Mesodermal cell (in vitro differentiated cells): Measurements from ENCODE around the gene GON4L.
"Not testable (repeated sequence)": the region's sequence is repeated elsewhere in the genome, so short reads cannot be mapped to it uniquely, and the experiment has no call there.

Source experiments
- H3K27ac ChIP-seq: 2 replicates; pipeline ENCODE4 v1.7.0; 2013; ENCODE audit warnings: mild to moderate bottlenecking, low read depth, low read length, moderate library complexity; ENCODE audit not compliant: severe bottlenecking
- H3K36me3 ChIP-seq: 2 replicates; pipeline ENCODE4 v1.7.1; 2013; ENCODE audit warnings: mild to moderate bottlenecking, low read length, moderate library complexity; ENCODE audit not compliant: control insufficient read depth, insufficient read depth
- H3K4me1 ChIP-seq: one replicate; pipeline ENCODE4 v1.7.1; 2013; ENCODE audit warnings: mild to moderate bottlenecking, low read length; ENCODE audit not compliant: insufficient read depth, control insufficient read depth, poor library complexity, severe bottlenecking
- H3K4me3 ChIP-seq: 2 replicates; pipeline ENCODE4 v1.7.0; 2013; ENCODE audit warnings: low read length, control low read depth, mild to moderate bottlenecking; ENCODE audit not compliant: insufficient read depth, poor library complexity, severe bottlenecking; ENCODE audit errors: extremely low read depth
- H3K9me3 ChIP-seq: 2 replicates; pipeline ENCODE4 v1.7.1; 2013; ENCODE audit warnings: mild to moderate bottlenecking, low read length, moderate library complexity; ENCODE audit not compliant: control insufficient read depth
- WGBS, 2 experiments: methylation state at CpG; one replicate each; pipeline ENCODE4 v1.1.5; 2013; ENCODE audit warnings: missing lambda C conversion rate in 2 of 2; ENCODE audit not compliant: insufficient coverage in 2 of 2; 5-methylcytosine and 5-hydroxymethylcytosine counted together

The GON4L gene

GRCh38 chr1:155773221-155773620 lies 83.8 kb downstream of the GON4L start:
- Histone ChIP-seq H3K4me3 (no peak overlapping the region), H3K27ac (no peak overlapping the region), H3K36me3 (peaks cover 85% of the 10 kb centered on the region), H3K9me3 (no peaks in the 10 kb centered on the region), H3K4me1 (no peaks in the 10 kb centered on the region)
- WGBS, 2 experiments = 100% methylated on average over 2 of the region's 2 CpGs

- H3K9me3 ChIP-seq = no peaks in the 10 kb centered on the region
- WGBS, 2 experiments = 100% methylated on average over 1 of the region's 5 CpGs
- peaks cover 87% of the 10 kb centered on the region for H3K36me3 ChIP-seq
- H3K4me3 ChIP-seq = no peak overlapping the region
- H3K4me1 ChIP-seq = no peaks in the 10 kb centered on the region
- H3K27ac ChIP-seq = no peak overlapping the region
These were observed 87.8 kb downstream of the GON4L start for GRCh38 chr1:155769257-155769656.

- not testable (repeated sequence) for H3K4me3 ChIP-seq, H3K4me1 ChIP-seq, H3K9me3 ChIP-seq, H3K27ac ChIP-seq
- 80 to 100% methylated on average over 1 of the region's 5 CpGs for WGBS, 2 experiments
- peaks cover 82% of the 10 kb centered on the region for H3K36me3 ChIP-seq
These were observed 89.5 kb downstream of the GON4L start for GRCh38 chr1:155767399-155767989.

GRCh38 chr1:155763989-155764388 lies 93.0 kb downstream of the GON4L start:
- peaks cover 81% of the 10 kb centered on the region for H3K36me3 ChIP-seq
- not testable (repeated sequence) for H3K9me3 ChIP-seq, H3K4me1 ChIP-seq, H3K4me3 ChIP-seq, H3K27ac ChIP-seq
- 100% methylated on average over 2 to 4 of the region's 7 CpGs for WGBS, 2 experiments

- H3K36me3 ChIP-seq = peaks cover 80% of the 10 kb centered on the region
- peak overlapping the region; percentile 54 for H3K27ac ChIP-seq
- not testable (repeated sequence) for H3K9me3 ChIP-seq, H3K4me3 ChIP-seq, H3K4me1 ChIP-seq
- WGBS, 2 experiments = 84 to 95% methylated on average over 4 to 5 of the region's 6 CpGs
These were observed 93.8 kb downstream of the GON4L start for GRCh38 chr1:155763090-155763815.

GRCh38 chr1:155761736-155762405 lies 95.1 kb downstream of the GON4L start:
- H3K36me3 ChIP-seq = peaks cover 74% of the 10 kb centered on the region
- no peak overlapping the region for H3K27ac ChIP-seq
- no peaks in the 10 kb centered on the region for H3K9me3 ChIP-seq
- no peaks in the 10 kb centered on the region for H3K4me1 ChIP-seq
- 95% methylated on average over 10 of the region's 11 CpGs for WGBS, 2 experiments
- no peak overlapping the region for H3K4me3 ChIP-seq

DNA sequence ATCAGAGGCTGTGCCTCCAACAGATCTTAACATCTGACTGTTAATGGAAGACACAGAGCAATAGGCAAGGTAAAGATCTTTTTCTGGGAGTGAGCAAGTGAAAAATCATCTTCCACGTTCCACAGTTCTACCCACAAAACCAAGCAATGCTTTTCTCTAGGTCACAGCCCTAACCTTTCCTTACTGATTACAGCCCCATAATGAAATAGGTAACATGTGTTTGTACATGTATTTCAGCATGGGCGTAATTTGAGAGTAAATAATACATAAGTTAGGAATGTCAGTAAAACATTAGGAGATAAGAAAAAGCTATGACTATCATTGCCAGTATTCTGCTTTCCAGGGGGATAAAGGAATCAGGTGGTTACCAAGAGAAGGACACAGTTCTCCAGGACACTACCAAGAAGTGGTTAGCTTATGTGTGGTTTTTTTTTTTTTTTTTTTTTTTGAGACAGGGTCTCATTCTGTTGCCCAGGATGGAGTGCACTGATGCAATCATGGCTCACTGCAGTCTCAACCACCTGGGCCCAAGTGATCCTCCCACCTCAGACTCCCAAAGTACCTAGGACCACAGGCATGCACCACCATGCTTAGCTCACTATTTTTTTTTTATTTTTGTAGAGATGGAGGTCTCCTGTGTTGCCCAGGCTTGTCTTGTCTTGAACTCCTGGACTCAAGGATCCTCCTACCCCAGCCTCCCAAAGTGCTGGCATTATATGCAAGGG lies 96.1 kb downstream of the GON4L start:
- Histone ChIP-seq H3K4me1 (no peaks in the 10 kb centered on the region), H3K4me3 (no peak overlapping the region), H3K27ac (no peak overlapping the region), H3K9me3 (no peaks in the 10 kb centered on the region), H3K36me3 (peaks cover 74% of the 10 kb centered on the region)
- 100% methylated on average over 1 of the region's 2 CpGs; no CpG with 5 or more reads in 1 of the 2 experiments for WGBS, 2 experiments

- Histone ChIP-seq H3K4me3 (no peak overlapping the region), H3K36me3 (peaks cover 75% of the 10 kb centered on the region), H3K4me1 (no peaks in the 10 kb centered on the region), H3K27ac (no peak overlapping the region), H3K9me3 (no peaks in the 10 kb centered on the region)
- whole genome bisulfite sequencing, 2 experiments = 100% methylated on average over 4 of the region's 4 CpGs; no CpG with 5 or more reads in 1 of the 2 experiments
These were observed 96.9 kb downstream of the GON4L start for GRCh38 chr1:155759966-155760630.

DNA sequence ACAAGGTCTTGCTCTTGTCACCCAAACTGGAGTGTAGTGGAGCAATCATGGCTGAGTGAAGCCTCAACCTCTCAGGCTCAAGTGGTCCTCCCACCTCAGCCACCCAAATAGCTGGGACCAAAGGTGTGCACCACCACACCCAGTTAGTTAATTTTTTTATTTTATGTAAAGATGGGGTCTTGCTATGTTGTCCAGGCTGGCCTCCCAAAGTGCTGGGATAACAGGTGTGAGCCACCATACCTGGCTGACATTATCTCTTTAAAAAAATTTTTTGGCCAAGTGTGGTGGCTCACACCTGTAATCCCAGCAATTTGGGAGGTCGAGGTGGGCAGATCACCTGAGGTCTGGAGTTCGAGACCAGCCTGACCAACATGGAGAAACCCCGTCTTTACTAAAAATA lies 98.0 kb downstream of the GON4L start:
- not testable (repeated sequence) for H3K4me1 ChIP-seq, H3K27ac ChIP-seq, H3K4me3 ChIP-seq, H3K9me3 ChIP-seq
- H3K36me3 ChIP-seq = peaks cover 75% of the 10 kb centered on the region
- WGBS, 2 experiments = 80 to 88% methylated on average over 1 to 2 of the region's 3 CpGs

DNA sequence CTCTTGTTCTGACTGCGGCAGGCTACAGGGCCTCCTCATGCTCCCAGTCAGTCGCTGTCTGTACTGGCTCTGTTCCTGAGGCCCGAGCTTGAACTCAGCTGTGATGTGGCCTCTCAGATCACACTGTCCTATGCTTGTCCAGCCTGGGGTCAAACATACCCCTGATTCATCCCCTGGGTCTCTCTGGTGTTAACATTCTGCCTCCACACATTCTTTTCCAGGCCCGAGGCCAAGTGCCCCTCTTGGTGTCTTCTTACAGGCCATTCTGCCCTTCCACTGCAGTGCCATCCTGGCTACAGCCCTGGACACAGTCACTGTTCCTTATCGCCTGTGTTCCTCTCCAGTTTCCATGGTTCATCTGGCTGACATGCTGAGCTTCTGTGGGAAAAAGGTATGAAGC lies 108.9 kb downstream of the GON4L start:
- H3K9me3 ChIP-seq, H3K4me1 ChIP-seq, H3K4me3 ChIP-seq, H3K27ac ChIP-seq: not testable (repeated sequence)
- WGBS, 2 experiments = 96 to 97% methylated on average over 4 of the region's 5 CpGs
- peaks cover 30% of the 10 kb centered on the region for H3K36me3 ChIP-seq
